ENCODE results near the gene RETSAT.
"Not testable (repeated sequence)": the region's sequence is repeated elsewhere in the genome, so short reads cannot be mapped to it uniquely, and the experiment has no call there.

RETSAT gene

GRCh38 chr2:85344356-85344954 lies 9.9 kb downstream of the RETSAT start:
- no peak for TF ChIP-seq CTCF (IDR thresholded peaks at IDR 0.05; ENCODE audit: low read depth, low read length, missing control alignments)
- no peak for DNase-seq
- Histone ChIP-seq H3K4me3 (ENCODE audit: low read depth, low read length) (no peak overlapping the region), H3K27ac (no peak overlapping the region), H3K36me3 (replicated peaks) (peaks cover 42% of the 10 kb centered on the region), H3K27me3 (replicated peaks) (no peaks in the 10 kb centered on the region)
- in situ Hi-C loops (cut with HindIII; ENCODE audit: low pct_ligation_motif_present, low sequenced_read_pairs): no loop called here

- in situ Hi-C loops (cut with HindIII; ENCODE audit: low pct_ligation_motif_present, low sequenced_read_pairs); H3K27me3 ChIP-seq (replicated peaks); H3K27ac ChIP-seq; H3K4me3 ChIP-seq (ENCODE audit: low read depth, low read length); DNase-seq: not testable (repeated sequence)
- peaks cover 37% of the 10 kb centered on the region for H3K36me3 ChIP-seq (replicated peaks)
These were observed 11.0 kb downstream of the RETSAT start for GRCh38 chr2:85343207-85343895.

- Histone ChIP-seq H3K36me3 (replicated peaks) (peaks cover 27% of the 10 kb centered on the region), H3K27me3 (replicated peaks) (no peaks in the 10 kb centered on the region), H3K27ac (no peak overlapping the region), H3K4me3 (ENCODE audit: low read depth, low read length) (no peak overlapping the region)
- no peak for DNase-seq
- no peak for TF ChIP-seq CTCF (IDR thresholded peaks at IDR 0.05; ENCODE audit: low read depth, low read length, missing control alignments)
- in situ Hi-C loops (cut with HindIII; ENCODE audit: low pct_ligation_motif_present, low sequenced_read_pairs): no loop called here
These were observed 12.2 kb downstream of the RETSAT start for GRCh38 chr2:85342156-85342555.

- Histone ChIP-seq H3K36me3 (replicated peaks) (peaks cover 22% of the 10 kb centered on the region), H3K27me3 (replicated peaks) (no peaks in the 10 kb centered on the region), H3K4me3 (ENCODE audit: low read depth, low read length) (no peak overlapping the region), H3K27ac (no peak overlapping the region)
- no peak for TF ChIP-seq CTCF (IDR thresholded peaks at IDR 0.05; ENCODE audit: low read depth, low read length, missing control alignments)
- DNase-seq: no peak
- in situ Hi-C loops (cut with HindIII; ENCODE audit: low pct_ligation_motif_present, low sequenced_read_pairs): no loop called here
These were observed 12.9 kb downstream of the RETSAT start for GRCh38 chr2:85341269-85342029.

GRCh38 chr2:85340034-85340892 lies 14.1 kb downstream of the RETSAT start:
- Histone ChIP-seq H3K4me3 (ENCODE audit: low read depth, low read length) (no peak overlapping the region), H3K36me3 (replicated peaks) (peaks cover 13% of the 10 kb centered on the region), H3K27ac (no peak overlapping the region), H3K27me3 (replicated peaks) (no peaks in the 10 kb centered on the region)
- TF ChIP-seq CTCF (IDR thresholded peaks at IDR 0.05; ENCODE audit: low read depth, low read length, missing control alignments): no peak
- in situ Hi-C loops (cut with HindIII; ENCODE audit: low pct_ligation_motif_present, low sequenced_read_pairs): no loop called here
- no peak for DNase-seq
